PFSK-1 (cell line): ENCODE measurements around the gene ZPR1.

Experiments
- FOXP2 ChIP-seq: optimal IDR thresholded peaks from 2 replicates; pipeline ENCODE3; 2011; ENCODE audit warnings: borderline replicate concordance, control low read depth, inconsistent platforms; ENCODE audit not compliant: insufficient read depth; ENCODE audit errors: extremely low read length, extremely low read depth
- POLR2AphosphoS5 ChIP-seq: IDR thresholded peaks from 2 replicates; pipeline ENCODE4 v1.6.1; 2012; ENCODE audit warnings: low read depth, mild to moderate bottlenecking, control low read depth, low read length, moderate library complexity
- REST ChIP-seq, 2 experiments: IDR thresholded peaks; 2 replicates each; pipeline versions ENCODE4 v1.6.1 to v1.8.0; 2011 to 2012; ENCODE audit warnings: low read depth in 2 of 2, low read length in 2 of 2, control low read depth in 1 of 2, inconsistent platforms in 1 of 2, mild to moderate bottlenecking in 1 of 2, moderate library complexity in 1 of 2; ENCODE audit not compliant: insufficient read depth in 1 of 2
- SIN3A ChIP-seq: IDR thresholded peaks from 2 replicates; pipeline ENCODE4 v1.6.1; 2012; ENCODE audit warnings: mild to moderate bottlenecking, low read length, moderate library complexity, borderline replicate concordance; ENCODE audit not compliant: insufficient read depth
- TAF1 ChIP-seq: IDR thresholded peaks from 2 replicates; pipeline ENCODE4 v1.6.1; 2012; ENCODE audit warnings: low read length, control low read depth, borderline replicate concordance; ENCODE audit not compliant: insufficient read depth

The ZPR1 gene

GRCh38 chr11:116738975-116739374 is 48.8 kb downstream of the ZPR1 start:
- no peak for TF ChIP-seq FOXP2
- TF ChIP-seq POLR2AphosphoS5, result no peak
- no peak for TF ChIP-seq REST (IDR thresholded peaks at IDR 0.05; ENCODE audit: insufficient read depth in 1 of 2, low read depth in 2 of 2, low read length in 2 of 2)

GRCh38 chr11:116736763-116737162 is 51.1 kb downstream of the ZPR1 start:
- TF ChIP-seq POLR2AphosphoS5, result no peak
- no peak for TF ChIP-seq REST (IDR thresholded peaks at IDR 0.05; ENCODE audit: insufficient read depth in 1 of 2, low read depth in 2 of 2, low read length in 2 of 2)
- TF ChIP-seq SIN3A, result no peak
- no peak for TF ChIP-seq TAF1
- no peak for TF ChIP-seq FOXP2

GRCh38 chr11:116733969-116734508 is 53.8 kb downstream of the ZPR1 start:
- TF ChIP-seq SIN3A (no peak), POLR2AphosphoS5 (no peak), REST (IDR thresholded peaks at IDR 0.05; ENCODE audit: insufficient read depth in 1 of 2, low read depth in 2 of 2, low read length in 2 of 2) (no peak), FOXP2 (no peak), TAF1 (no peak)

GRCh38 chr11:116733043-116733755 is 54.6 kb downstream of the ZPR1 start:
- no peak for TF ChIP-seq POLR2AphosphoS5
- TF ChIP-seq REST (IDR thresholded peaks at IDR 0.05; ENCODE audit: insufficient read depth in 1 of 2, low read depth in 2 of 2, low read length in 2 of 2), result no peak
- no peak for TF ChIP-seq SIN3A
